AG09319 (cell line): Measurements from ENCODE around the gene CACNA2D3.

Experiments
- DNase-seq: peaks from one replicate; pipeline ENCODE4 v3.0.0-alpha.2; 2010; ENCODE audit warnings: low read depth; ENCODE audit errors: extremely low read depth
- TF ChIP-seq, protein P1 (sequence below): IDR thresholded peaks from 2 replicates; pipeline ENCODE4 v1.5.1; 2011; ENCODE audit warnings: low read depth, mild to moderate bottlenecking, inconsistent platforms, low read length, moderate library complexity

Gene CACNA2D3

DNA sequence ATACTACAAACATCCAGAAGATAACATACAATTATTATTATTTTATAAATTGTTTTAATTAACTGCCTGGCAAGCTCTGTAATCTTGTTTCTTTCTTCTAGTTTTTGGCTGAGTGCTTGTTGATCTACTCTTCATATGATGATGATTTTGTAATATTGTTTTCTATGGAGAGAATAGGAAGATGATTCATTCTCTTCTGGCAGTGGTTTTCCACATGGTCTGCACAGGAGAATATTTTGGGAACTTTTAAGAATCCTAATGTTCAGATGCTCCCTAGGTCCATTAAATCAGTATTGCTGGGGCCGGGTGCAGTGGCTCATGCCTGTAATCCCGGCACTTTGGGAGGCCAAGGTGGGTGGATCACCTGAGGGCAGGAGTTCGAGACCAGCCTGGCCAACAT, 37.6 kb downstream of the CACNA2D3 start:
- TF ChIP-seq, protein P1, sequence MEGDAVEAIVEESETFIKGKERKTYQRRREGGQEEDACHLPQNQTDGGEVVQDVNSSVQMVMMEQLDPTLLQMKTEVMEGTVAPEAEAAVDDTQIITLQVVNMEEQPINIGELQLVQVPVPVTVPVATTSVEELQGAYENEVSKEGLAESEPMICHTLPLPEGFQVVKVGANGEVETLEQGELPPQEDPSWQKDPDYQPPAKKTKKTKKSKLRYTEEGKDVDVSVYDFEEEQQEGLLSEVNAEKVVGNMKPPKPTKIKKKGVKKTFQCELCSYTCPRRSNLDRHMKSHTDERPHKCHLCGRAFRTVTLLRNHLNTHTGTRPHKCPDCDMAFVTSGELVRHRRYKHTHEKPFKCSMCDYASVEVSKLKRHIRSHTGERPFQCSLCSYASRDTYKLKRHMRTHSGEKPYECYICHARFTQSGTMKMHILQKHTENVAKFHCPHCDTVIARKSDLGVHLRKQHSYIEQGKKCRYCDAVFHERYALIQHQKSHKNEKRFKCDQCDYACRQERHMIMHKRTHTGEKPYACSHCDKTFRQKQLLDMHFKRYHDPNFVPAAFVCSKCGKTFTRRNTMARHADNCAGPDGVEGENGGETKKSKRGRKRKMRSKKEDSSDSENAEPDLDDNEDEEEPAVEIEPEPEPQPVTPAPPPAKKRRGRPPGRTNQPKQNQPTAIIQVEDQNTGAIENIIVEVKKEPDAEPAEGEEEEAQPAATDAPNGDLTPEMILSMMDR = no peak
- no peak for DNase-seq

DNA sequence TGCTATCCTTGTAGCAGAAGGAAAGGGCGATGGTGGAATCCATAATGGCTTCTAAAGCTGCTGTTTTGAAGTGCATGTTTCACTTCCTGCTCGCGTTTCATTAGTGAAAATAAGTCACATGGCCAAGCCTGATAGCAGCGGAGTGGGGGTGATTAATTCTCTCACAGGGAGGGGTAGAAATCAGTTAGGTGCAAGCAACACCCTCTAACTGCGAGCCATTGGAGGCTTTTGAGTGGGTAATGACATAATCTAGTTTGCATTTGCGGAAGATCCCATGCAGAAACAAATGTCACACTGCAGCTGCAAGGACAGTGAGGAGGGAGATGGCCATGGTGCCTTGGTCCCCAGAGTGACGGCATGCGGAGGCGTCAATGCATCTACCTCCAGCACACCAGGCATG, 41.1 kb downstream of the CACNA2D3 start:
- no peak for DNase-seq
- TF ChIP-seq, protein P1 = no peak

DNA sequence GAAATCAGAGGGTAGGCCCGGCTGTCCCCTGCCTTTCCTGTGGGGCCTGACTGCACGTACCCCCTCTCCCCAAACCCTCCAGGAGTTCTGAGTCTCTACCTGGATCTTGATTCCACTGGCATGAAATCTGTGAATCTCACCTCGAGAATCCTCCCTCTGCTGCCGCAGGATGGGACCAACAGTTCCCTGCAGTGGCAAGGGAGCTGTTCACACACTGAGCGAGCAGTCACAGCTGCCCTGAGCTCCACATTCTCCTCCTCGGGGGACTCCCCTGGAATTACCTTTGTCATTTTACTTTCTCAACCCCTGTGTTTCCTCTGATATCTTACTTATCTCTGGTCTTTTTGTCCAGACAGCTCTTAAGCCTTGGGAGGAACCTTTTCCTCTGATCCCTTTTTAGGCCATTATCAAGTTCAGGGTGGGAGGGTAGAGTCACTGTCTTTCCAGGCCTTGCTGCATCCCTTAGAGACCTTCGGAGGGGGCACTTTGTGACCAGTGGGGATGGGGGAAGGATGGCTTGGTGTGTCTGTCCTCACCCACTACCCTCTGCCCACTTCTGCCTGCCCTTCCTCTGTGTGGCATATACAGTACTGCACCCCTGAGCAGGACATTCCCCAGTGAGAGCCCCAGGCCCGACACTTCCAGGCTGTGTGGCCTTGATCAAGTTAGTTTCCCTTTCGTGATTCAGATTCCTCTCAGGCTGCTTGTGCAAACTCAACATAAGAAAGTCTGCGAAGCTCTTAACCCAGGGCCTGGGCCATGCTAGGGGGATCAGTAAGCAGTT, 42.0 kb downstream of the CACNA2D3 start:
- TF ChIP-seq, protein P1 = no peak
- DNase-seq = no peak

DNA sequence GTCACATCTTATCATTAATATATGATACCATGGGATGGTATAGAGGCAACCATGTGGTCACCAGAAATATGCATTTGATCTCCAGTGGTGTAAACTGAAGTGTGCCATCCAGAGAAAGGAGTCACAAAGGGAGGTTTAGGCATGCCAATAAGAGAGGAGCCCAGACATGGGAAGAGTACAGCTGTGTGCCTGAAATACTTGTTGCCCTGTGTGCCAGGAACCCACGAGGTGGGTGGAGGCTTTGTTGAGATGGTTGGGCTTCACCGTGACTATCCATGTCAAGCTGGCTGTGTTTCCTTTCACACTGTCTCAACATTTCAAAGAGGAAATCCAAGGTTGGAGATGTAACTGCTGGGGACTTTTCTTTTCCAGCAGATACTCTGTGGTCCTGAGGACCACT, 43.5 kb downstream of the CACNA2D3 start:
- TF ChIP-seq, protein P1 = no peak
- DNase-seq = no peak

DNA sequence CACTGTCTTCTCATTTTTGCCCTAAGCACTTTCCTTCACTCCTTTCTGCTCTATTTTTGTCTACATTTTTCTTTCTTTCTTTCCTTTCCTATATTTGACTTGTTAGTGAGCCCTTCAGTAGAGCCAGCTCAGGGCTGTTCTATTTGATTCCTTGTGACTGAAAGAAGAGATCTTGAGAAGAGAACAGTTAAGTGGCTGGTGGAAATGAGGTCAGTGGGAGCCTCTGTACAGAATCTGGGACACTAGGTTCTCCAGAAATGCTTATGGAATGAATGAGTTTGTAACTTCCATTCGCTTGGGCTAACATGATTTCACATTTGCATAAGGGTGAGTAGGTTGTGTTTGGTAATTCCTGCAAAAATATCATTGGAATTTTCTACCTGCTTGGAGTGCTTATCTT, 45.6 kb downstream of the CACNA2D3 start:
- TF ChIP-seq, protein P1 = no peak
- DNase-seq = no peak

GRCh38 chr3:54168451-54168850, 46.1 kb downstream of the CACNA2D3 start:
- TF ChIP-seq, protein P1 = no peak
- no peak for DNase-seq

DNA sequence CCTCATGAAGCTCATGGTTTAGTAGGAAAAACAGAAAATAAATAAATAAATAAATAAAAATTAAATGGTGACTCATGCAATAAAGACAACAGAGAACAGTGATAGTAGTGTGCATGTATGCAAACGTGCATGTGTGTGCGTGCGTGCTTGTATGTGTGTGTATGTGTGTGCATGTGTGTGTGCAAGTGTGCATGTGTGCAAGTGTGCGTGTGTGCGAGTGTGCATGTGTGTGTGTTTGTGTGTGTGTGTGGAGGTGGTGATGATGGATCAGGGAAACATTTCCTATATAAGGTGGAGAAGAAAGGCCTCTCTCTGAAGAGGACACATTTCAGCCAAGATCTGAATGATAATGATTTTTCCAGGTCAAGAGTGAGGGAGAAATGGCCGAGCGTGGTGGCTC, 47.2 kb downstream of the CACNA2D3 start:
- DNase-seq = no peak
- TF ChIP-seq, protein P1 = no peak
